GM19372 (cell line): ENCODE results near the gene WFIKKN1.

Source experiments
- ATAC-seq: cut with Tn5 transposase; IDR thresholded peaks from one replicate; pipeline ENCODE4 v1.9.1; 2021; ENCODE audit warnings: mild to moderate bottlenecking, low read depth, moderate library complexity; ENCODE audit not compliant: unreplicated experiment

Gene WFIKKN1, protein sequence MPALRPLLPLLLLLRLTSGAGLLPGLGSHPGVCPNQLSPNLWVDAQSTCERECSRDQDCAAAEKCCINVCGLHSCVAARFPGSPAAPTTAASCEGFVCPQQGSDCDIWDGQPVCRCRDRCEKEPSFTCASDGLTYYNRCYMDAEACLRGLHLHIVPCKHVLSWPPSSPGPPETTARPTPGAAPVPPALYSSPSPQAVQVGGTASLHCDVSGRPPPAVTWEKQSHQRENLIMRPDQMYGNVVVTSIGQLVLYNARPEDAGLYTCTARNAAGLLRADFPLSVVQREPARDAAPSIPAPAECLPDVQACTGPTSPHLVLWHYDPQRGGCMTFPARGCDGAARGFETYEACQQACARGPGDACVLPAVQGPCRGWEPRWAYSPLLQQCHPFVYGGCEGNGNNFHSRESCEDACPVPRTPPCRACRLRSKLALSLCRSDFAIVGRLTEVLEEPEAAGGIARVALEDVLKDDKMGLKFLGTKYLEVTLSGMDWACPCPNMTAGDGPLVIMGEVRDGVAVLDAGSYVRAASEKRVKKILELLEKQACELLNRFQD

GRCh38 chr16:630815-631405, at the start of gene WFIKKN1:
TSS of gene WFIKKN1 (plus strand) at chr16:630985. CDS start at chr16:631254, 269 bp downstream.
- ATAC-seq, result no peak

DNA sequence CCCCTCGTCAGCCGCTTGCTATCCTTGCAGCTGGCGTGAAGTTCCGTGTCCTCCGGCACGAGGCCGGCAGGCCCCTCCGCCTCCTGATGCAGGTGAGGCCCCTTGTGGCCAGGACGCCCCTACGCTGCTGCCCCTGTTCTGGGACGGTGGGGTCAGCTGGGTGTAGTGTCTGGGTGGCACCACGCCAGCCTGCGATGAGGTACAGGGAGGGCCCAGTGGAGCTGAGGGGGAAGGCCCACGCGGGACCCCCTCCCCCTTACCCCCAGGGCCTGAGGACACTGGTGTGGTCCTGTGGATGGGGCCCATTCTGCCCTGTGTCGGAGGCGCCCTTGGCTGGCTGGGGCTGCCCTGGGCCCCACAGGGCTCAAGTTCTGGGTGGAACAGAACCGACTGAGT, 48.6 kb upstream of the WFIKKN1 start:
- no peak for ATAC-seq

- ATAC-seq, result no peak
Observed at GRCh38 chr16:582614-583331, 48.0 kb upstream of the WFIKKN1 start.

- ATAC-seq, result no peak
Observed at GRCh38 chr16:583470-583814, 47.3 kb upstream of the WFIKKN1 start.

DNA sequence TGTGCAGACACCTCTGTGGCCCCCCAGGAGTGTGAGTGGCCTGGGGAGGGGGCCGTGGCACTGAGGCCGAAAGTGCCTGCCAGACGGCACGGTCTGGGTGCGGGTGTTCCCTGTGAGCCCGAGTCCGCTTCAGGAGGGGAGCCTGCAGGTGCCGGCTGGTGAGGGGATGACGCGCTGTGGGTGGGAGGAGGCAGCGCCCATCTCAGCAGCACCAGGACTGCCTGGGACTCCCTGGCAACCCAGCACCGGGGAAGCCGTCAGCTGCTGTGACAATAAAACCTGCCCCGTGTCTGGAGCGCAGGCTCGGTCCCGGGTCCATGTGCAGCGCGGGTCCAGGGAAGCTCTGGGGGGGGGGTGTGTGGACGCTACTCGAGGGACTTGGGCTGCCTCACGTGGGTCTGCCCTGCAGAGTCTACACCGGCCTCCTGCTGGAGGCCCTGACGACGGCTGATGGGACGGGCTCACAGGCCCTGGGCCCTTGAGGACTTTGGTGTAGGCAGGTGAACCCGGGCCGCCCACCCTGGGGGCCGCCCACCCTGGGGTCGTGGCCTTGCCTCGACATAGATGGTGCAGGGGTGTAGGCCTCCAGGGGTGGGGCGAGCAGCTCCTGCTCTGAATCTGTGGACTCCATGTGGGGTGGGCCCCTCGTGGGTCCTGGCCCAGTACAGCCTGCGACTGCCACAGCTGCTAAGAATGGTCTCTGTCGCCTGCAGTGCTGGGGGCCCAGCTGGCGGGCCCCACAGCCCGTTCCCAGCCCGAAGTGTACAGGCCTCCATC, 46.8 kb upstream of the WFIKKN1 start:
- no peak for ATAC-seq

- no peak for ATAC-seq
Observed at GRCh38 chr16:585351-585750, 45.4 kb upstream of the WFIKKN1 start.

GRCh38 chr16:586047-586644, 44.6 kb upstream of the WFIKKN1 start:
- no peak for ATAC-seq

GRCh38 chr16:586645-587590, 43.9 kb upstream of the WFIKKN1 start:
- ATAC-seq, result no peak

- ATAC-seq, result peak; percentile 3
Observed at GRCh38 chr16:588639-588888, 42.2 kb upstream of the WFIKKN1 start.

DNA sequence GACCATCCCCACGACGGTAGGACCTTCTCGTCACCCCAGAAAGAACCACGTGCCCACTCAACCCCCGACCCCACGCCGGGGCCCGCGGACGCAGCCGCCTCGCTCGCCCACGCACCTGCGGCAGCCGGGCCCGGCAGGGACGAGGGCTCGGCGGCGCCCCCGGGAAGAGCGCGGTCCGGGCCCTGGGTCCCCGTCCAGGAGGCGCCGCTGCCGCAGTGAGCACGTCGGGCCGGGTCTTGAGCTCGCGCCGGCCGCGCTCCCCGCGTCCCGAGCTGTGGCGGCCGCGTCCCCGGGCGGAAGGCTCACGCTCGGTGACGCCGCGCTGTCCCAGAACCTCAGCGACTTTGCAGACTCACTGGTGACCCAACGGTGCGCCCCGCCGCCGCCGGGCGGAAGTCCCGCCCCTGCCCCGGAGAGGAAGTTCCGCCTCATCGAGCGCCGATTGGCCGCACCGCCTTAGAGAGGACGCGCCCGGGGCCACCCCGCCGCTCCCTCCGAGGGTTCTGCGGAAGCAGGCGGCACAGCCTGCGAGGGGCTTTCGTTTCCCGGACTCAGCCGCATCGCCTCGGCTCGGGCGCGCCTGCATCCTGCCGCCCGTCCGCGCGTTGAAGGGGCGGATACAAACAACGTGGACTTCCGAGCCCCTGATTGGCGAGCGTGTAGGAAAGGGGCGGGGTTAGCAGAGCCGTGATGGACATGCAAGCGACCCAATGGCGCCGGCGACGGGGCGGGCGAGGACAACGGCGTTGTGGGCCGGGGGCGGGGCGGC, 41.7 kb upstream of the WFIKKN1 start:
- peak; percentile 66 for ATAC-seq

DNA sequence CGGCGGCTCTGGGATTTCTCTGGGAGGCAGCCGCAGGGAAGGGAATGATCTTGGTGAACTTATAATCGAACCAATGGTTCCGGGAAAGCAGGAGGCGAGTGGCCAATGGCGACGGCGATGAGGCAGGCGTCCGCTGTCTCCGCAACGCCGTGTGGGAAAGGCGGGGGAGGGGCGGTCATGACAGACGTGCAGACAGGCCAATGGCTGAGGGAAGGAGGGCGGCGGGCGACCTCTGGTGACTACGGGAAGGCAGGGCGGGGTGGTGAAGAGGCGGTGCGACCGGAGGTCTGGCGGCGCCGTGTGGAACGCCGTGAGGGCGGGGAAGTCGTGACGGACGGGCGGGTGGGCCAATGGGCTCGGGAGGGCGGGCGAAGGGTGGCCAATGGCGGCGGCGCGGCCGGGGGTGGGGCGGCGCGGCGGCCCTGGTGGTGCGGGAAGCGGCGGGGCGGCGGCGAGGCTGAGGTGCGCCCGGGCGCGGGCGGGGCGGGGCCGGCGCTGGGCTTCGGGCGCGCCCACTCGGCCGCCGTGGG, 41.1 kb upstream of the WFIKKN1 start, which contains the start of gene RAB40C:
Gene RAB40C, plus strand, starts transcription at position 409 of the 530 bp plus-strand sequence. CDS start 226 bp downstream, outside the sequence.
- peak; percentile 67 for ATAC-seq

DNA sequence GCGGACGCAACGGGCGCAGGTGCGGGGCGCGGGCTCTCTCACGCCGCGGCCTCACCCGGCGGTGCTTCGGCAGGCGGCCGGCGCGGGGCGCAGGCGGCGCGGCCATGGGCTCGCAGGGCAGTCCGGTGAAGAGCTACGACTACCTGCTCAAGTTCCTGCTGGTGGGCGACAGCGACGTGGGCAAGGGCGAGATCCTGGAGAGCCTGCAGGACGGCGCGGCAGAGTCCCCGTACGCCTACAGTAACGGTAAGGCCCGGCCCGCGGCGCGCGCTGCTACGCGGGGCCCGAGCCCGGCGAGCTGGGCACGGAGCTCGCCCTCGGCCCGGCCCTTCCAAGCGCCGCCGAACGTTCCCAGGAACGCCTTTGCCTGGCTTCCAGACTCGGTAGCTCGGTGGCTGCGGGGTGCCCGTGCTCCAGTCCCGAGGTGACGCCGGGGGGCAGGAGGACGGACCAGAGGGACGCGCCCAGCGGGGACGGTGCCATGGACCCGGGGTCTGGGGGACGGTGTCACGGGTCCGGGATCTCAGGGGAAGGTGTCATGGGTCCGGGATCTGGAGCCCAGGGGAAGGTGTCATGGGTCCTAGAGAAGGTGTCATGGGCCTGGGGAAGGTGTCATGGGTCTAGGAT, 40.5 kb upstream of the WFIKKN1 start:
- no peak for ATAC-seq

DNA sequence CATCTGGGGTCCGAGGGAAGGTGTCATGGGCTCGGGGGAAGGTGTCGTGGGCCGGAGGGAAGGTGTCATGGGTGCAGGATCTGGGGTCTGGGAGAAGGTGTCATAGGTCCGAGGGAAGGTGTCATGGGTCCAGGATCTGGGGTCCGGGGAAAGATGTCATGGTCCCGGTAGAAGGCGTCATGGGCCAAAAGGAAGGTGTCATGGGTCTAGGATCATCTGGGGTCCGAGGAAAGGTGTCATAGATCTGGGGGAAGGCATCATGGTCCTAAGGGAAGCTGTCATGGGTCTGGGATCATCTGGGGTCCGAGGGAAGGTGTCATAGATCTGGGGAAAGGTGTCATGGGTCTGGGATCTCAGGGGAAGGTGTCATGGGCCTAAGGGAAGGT, 40.0 kb upstream of the WFIKKN1 start:
- ATAC-seq, result no peak

DNA sequence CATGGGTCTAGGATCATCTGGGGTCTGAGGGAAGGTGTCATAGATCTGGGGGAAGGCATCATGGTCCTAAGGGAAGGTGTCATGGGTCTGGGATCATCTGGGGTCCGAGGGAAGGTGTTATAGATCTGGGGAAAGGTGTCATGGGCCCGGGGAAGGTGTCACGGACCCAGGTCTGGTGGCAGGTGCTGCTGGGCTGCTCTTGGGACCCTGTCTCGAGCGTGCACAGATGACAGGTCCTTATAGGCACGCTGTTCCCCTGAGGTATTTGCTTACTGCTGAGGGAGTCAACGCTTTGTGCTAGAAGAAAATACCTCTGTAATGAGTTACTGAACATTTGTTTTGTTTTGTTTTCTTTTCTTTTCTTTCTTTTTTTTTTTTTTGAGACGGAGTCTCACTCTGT, 39.6 kb upstream of the WFIKKN1 start:
- ATAC-seq, result no peak

DNA sequence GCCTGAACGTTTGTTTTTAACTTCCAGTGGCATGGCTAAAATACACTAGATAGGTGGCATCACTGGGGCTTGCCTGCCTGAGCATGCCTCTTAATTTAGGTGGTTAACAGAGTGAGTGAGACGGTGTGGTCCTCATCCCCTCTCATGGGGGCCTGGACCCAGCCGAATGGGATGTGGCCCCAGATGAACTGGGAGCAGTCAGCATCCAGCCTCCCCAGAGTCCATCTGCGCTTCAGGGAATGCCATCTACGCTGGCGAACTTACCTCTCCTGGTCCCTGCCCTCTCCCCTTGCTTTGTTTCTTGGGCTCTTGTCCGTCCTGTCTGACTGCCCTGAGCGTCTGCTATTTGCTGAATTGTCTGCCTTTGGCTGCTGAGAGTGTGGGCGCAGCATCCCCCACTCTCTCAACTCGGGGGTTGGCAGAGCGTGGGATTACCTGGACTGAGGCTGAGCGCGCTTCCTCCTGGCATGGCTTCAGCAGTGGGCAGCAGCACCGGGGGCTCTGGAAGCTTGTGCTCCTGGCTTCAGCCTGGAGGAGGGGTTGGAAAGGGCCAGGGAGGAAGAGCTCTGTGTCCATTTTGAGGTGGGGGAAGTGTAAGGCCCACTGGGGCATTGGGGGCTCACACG, 38.8 kb upstream of the WFIKKN1 start:
- ATAC-seq, result no peak

GRCh38 chr16:592518-593306, 38.1 kb upstream of the WFIKKN1 start:
- ATAC-seq, result no peak

- no peak for ATAC-seq
Observed at GRCh38 chr16:593406-593805, 37.4 kb upstream of the WFIKKN1 start.
